Placental epithelial cell (primary cell): ENCODE data around the gene SSX7. TPM values are rescaled to one million over a fixed set of nuclear protein-coding genes. Genes with fewer than 3 reads are reported as not detected.

Experiments used
- small RNA-seq: library from RNA; depleted of rRNA; stranded (forward); fragments of <200 nt; gene quantifications from one replicate; pipeline ENCODE3, GENCODE V24; 2012
- total RNA-seq: library from RNA; depleted of rRNA; stranded (reverse); fragments of >200 nt; gene quantifications from 2 replicates; pipeline ENCODE4 v1.2.3, GENCODE V29; 2012

The SSX7 gene
- not detected in 2 replicates for total RNA-seq

DNA sequence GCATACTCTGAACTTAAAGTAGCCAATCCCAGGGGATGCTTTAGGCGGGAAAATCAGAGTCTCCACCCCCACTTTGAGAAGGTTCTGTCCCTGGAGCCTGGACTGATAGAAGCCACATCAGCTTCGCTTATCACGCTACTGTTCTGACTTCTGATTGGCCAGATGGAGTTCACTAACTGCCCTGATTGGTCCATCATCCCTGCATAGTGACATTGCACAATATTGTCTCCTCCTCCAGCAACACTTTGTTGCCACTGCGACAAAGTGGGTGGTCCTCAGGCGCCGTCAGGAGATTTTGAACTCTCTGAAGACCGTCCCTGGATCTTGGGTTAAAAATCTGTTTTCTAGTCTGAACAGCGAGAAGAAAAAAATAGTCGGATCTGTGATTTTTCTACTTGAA is at the start of gene SSX7:
Gene SSX7 (minus strand): TSS at position 101 of the 400 bp plus-strand sequence. CDS start 1,428 bp downstream, outside the sequence.

Small RNA genes within 50 kb of the gene (small RNA-seq; reads per million reads assigned to genes)
- gene AL450023.3 (not detected), gene RNA5SP504 (not detected)

Other genes starting within 250 kb of the SSX7 start
- not detected in 2 replicates for gene XAGE1A, start 159.1 kb downstream of the SSX7 start, total RNA-seq
- not detected in 2 replicates for gene XAGE1B, start 137.8 kb downstream of the SSX7 start, total RNA-seq
- not detected in 2 replicates for gene SSX2, start 52.3 kb upstream of the SSX7 start, total RNA-seq
- gene SSX2B, start 96.4 kb upstream of the SSX7 start, total RNA-seq = not detected in 2 replicates
- gene SPANXN5, start 142.5 kb upstream of the SSX7 start, total RNA-seq = not detected in 2 replicates
- gene XAGE5, start 156.4 kb upstream of the SSX7 start, total RNA-seq = not detected in 2 replicates
- gene XAGE3, start 213.2 kb upstream of the SSX7 start, total RNA-seq = 0.54 TPM in 1 of 2 replicates, not detected in the other
- gene FAM156B, start 242.4 kb upstream of the SSX7 start, total RNA-seq = 24.7 and 33.4 TPM in 2 replicates